SU-DHL-6 (cell line): Measurements from ENCODE around the gene ERVW-1.
"Not testable (repeated sequence)": the region's sequence is repeated elsewhere in the genome, so short reads cannot be mapped to it uniquely, and the experiment has no call there.

ENCODE experiments used
- CTCF ChIP-seq: fragments of 200-600 bp; sonication (generic); IDR thresholded peaks from one replicate; pipeline ENCODE4 v1.5.1; 2017; ENCODE audit warnings: antibody characterized with exemption, mild to moderate bottlenecking, low read length, moderate library complexity; ENCODE audit not compliant: insufficient read depth, poor library complexity, severe bottlenecking
- EZH2phosphoT487 ChIP-seq: fragments of 200-600 bp; sonication (generic), shearing (Covaris generic); conservative IDR thresholded peaks from 2 replicates; pipeline ENCODE4 v1.6.1; 2018; ENCODE audit warnings: mild to moderate bottlenecking, antibody characterized with exemption, low read length, moderate library complexity, mixed read lengths

- not testable (repeated sequence) for TF ChIP-seq CTCF, EZH2phosphoT487
These were observed 9.2 kb downstream of the ERVW-1 start for GRCh38 chr7:92468589-92468988.
